Measurements from ENCODE around the gene GNGT1.

GRCh38 chr7:93937818-93938217 lies 31.5 kb downstream of the GNGT1 start:
- TF ChIP-seq POLR2A (IDR thresholded peaks at IDR 0.05; ENCODE audit: low read length): no peak
- no peak for TF ChIP-seq CTCF (IDR thresholded peaks at IDR 0.05)
- TF ChIP-seq ESRRA (IDR thresholded peaks at IDR 0.05; ENCODE audit: borderline replicate concordance, low read length): no peak
- TF ChIP-seq NFE2L2 (conservative IDR thresholded peaks at IDR 0.05; ENCODE audit: low read length): no peak
- no peak for TF ChIP-seq MYC (IDR thresholded peaks at IDR 0.05; ENCODE audit: borderline replicate concordance, low read length)
- no peak for TF ChIP-seq CBX2 (IDR thresholded peaks at IDR 0.05; ENCODE audit: borderline replicate concordance, low read depth)
- no peak for TF ChIP-seq SREBF2 (IDR thresholded peaks at IDR 0.05)
- no peak for TF ChIP-seq CHD2 (IDR thresholded peaks at IDR 0.05; ENCODE audit: low read length, partially characterized antibody)
- no peak for TF ChIP-seq REST (IDR thresholded peaks at IDR 0.05)

All from A549 (cell line).